Omental fat pad (tissue), 4 donors: ENCODE results near the gene PAK1. TPM values are rescaled to one million over a fixed set of nuclear protein-coding genes. Genes with fewer than 3 reads are reported as not detected.

ENCODE experiments used
- ATAC-seq: fragments of 150-250 bp; one replicate; pipeline ENCODE4 v1.9.1; 2016; ENCODE audit warnings: mild to moderate bottlenecking, moderate library complexity; ENCODE audit not compliant: low FRiP score
- DNase-seq: peaks from one replicate; pipeline ENCODE4 v3.0.0-alpha.2; 2019; ENCODE audit warnings: low spot score
- total RNA-seq, 4 donors: library from RNA; depleted of rRNA; stranded (reverse); fragments of >200 nt; gene quantifications; one replicate each; pipeline ENCODE4 v1.1.0, GENCODE V29; 2016
- TF ChIP-seq, protein P1 (sequence below), 3 donors: fragments of 450-650 bp; IDR thresholded peaks; one replicate each; pipeline ENCODE4 v1.5.1; 2016 to 2017; ENCODE audit warnings: antibody characterized with exemption in 3 of 3, mild to moderate bottlenecking in 3 of 3, moderate library complexity in 2 of 3

PAK1 gene
- total RNA-seq, 4 donors from 2014 or later = 17.7 to 36.7 (median 22.3) TPM

DNA sequence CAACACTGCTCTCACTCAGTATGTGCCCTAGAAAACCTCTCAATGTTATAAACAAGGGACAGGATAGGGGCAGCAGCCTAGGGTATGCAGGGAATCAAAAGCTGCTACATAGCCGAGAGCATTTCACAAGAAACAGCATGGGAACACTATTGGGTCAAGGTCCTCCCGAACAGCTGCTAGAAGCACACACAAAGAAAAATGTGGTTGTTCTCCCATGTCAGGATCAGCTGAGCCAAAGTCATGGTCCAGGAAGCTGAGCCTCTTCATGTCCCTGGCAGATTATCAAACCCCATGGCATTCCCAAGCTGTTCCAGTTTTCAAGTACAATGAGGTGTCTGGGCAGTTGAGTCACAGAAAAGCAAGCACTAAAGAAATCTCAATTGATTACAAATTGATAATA lies 151.4 kb downstream of the PAK1 start:
- DNase-seq (no peak), ATAC-seq (no peak)
- TF ChIP-seq, protein P1, sequence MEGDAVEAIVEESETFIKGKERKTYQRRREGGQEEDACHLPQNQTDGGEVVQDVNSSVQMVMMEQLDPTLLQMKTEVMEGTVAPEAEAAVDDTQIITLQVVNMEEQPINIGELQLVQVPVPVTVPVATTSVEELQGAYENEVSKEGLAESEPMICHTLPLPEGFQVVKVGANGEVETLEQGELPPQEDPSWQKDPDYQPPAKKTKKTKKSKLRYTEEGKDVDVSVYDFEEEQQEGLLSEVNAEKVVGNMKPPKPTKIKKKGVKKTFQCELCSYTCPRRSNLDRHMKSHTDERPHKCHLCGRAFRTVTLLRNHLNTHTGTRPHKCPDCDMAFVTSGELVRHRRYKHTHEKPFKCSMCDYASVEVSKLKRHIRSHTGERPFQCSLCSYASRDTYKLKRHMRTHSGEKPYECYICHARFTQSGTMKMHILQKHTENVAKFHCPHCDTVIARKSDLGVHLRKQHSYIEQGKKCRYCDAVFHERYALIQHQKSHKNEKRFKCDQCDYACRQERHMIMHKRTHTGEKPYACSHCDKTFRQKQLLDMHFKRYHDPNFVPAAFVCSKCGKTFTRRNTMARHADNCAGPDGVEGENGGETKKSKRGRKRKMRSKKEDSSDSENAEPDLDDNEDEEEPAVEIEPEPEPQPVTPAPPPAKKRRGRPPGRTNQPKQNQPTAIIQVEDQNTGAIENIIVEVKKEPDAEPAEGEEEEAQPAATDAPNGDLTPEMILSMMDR (IDR thresholded peaks at IDR 0.05) = no peak

DNA sequence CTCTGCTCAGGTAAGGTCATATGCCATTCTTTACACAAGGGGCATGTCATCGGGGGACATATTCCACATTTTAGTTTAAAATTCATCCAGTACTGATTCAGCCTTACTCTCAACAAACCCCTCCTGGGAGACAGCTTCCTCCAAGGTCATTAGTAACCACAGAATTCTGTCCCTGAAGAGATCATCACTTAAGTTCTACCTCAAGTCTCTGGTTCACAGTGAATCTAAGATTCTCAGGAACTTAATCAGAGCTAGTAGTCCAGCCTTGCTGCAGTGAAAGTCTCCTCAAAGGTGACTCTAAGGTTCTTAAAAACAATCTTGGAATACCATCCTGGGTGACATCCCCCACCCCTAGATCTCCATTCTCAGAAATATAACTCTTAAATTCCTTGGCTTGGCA lies 153.5 kb downstream of the PAK1 start:
- DNase-seq = no peak
- TF ChIP-seq, protein P1 (IDR thresholded peaks at IDR 0.05) = no peak
- ATAC-seq = no peak

DNA sequence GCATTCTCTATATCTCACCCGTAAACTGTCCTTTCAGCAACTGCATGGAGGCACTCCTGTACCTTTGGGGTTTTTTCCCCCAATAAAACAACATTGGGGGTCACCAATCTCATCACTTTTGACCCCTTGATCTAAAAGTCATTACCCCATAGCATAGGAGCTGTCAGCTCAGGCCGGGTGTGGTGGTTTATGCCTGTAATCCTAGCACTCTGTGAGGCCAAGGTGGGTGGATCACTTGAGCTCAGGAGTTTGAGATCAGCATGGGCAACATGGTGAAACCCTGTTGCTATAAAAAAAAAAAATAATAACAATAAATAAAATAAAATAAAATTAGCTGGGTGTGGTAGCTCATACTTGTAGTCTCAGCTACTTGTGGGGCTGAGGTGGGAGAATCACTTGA lies 155.3 kb downstream of the PAK1 start:
- TF ChIP-seq, protein P1 (IDR thresholded peaks at IDR 0.05) = no peak
- DNase-seq (no peak), ATAC-seq (no peak)

DNA sequence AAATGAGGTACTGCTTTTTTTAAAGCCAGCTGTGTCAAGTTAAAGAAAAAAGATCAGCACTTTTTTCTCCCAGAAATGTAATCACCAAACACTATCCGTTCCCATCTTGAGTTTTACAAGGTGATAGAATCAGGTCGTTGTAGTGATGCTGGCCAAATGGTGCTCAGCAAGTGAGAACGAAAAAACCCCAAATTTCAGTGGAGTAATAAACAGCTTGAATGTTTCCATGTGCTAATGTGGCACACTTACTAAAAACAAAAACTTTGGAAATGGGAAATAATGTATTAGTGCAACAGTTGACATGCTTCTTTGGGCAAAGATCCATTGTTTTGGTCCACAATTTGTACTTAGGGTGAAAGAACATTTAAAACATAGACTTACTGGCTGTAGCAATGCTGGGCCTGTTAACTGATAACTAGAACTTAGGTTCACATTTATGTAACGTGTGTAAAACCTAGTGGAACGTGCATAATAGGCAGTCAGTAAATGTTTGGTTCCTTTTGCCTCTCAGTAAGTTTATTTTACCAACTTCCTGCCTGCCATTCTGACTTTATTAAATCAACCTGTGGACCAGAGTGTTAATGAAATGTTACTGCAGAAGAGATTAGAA lies 157.1 kb downstream of the PAK1 start:
- DNase-seq (no peak), ATAC-seq (no peak)
- TF ChIP-seq, protein P1 (IDR thresholded peaks at IDR 0.05) = no peak

DNA sequence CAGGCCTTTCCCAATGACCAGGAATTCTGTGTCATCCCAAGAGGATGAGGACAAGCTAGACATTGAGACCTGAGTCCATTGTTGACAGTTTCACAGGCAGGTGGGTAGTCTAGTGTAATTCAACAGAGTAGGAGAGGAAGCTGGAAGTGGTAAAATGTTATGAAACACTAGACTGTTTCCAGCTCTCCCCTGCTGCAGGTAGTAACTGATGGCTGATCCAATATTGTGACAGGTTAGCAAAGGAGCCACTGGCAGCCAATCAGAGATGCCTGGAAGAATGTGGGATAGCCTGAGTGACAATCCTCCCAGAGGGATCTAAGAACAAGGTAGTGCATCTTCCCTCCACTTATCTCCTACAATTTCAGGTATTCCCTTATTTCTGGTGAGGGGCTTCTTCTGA lies 161.8 kb downstream of the PAK1 start:
- DNase-seq (no peak), ATAC-seq (no peak)
- TF ChIP-seq, protein P1 (IDR thresholded peaks at IDR 0.05) = no peak

DNA sequence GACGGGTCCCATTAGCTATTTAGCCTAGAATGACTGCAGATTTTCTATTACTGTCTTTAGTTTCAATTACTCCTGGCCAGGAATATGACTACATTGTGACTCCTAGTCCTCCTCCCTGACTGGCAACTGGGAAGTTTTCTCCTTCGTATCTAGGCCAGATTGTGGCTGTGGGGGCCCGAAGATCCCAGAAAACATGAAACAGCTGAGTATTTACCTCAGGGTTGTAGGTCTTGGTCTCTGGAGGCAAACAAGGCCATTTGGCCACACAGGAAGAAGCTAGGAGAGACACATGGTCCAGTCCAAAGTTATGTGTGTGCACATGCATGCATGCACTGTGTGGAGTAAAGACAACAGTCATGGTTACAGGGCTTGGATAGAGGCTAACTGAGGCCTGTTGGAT lies 162.2 kb downstream of the PAK1 start:
- TF ChIP-seq, protein P1 (IDR thresholded peaks at IDR 0.05) = no peak
- DNase-seq = no peak
- no peak for ATAC-seq

DNA sequence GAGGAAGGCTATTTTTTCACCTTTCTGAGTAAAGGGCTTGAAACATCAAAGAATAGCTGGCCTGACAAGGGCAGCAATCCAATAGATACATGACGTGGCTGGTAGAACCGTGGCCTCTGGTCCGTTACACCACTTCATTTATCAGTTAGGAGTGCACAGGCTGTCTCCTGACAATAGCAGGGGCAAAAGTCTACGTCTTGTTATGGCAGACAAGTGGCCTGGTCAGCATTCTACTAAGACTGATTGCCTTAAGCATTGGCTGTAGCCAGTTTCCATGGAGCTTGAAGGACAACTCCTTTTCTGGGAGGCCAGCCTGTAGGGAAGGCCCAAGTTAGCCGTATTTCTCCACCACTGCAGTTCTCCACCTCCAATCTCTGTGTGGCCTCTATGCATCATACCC lies 163.2 kb downstream of the PAK1 start:
- TF ChIP-seq, protein P1 (IDR thresholded peaks at IDR 0.05) = no peak
- DNase-seq (no peak), ATAC-seq (no peak)
